Measurements from ENCODE around the gene DNER.
"Not testable (repeated sequence)": the region's sequence is repeated elsewhere in the genome, so short reads cannot be mapped to it uniquely, and the experiment has no call there.

The DNER gene

DNA sequence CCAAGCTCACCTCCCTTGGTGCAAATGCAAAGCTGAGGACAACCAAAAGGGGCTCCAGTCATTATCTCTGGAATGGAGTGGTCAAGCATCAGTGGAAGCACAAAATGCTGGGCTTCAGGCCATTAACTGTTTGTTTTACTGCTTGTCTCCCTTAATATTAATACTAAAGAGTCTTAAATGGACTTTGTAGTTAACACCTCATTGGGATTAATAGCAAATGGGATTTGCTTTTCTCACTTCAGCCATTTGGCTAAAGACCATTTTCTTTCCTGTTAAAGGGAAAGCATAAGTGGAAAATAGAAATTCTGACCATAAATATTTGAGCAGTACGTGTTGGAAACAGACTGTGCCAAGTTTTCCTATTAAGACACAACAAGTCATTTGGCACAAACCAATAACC is 154.4 kb downstream of the DNER start:
- no peak for DNase-seq

GRCh38 chr2:229553091-229553490 is 161.3 kb downstream of the DNER start:
- DNase-seq, result no peak

GRCh38 chr2:229543176-229543873 is 171.0 kb downstream of the DNER start:
- no peak for DNase-seq

GRCh38 chr2:229539628-229540027 is 174.7 kb downstream of the DNER start:
- no peak for DNase-seq

GRCh38 chr2:229531594-229531993 is 182.8 kb downstream of the DNER start:
- no peak for DNase-seq

- no peak for DNase-seq
Measured at GRCh38 chr2:229530434-229530833, 183.9 kb downstream of the DNER start.

- no peak for DNase-seq
Measured at GRCh38 chr2:229528846-229529245, 185.5 kb downstream of the DNER start.

GRCh38 chr2:229526951-229527350 is 187.4 kb downstream of the DNER start:
- no peak for DNase-seq

DNA sequence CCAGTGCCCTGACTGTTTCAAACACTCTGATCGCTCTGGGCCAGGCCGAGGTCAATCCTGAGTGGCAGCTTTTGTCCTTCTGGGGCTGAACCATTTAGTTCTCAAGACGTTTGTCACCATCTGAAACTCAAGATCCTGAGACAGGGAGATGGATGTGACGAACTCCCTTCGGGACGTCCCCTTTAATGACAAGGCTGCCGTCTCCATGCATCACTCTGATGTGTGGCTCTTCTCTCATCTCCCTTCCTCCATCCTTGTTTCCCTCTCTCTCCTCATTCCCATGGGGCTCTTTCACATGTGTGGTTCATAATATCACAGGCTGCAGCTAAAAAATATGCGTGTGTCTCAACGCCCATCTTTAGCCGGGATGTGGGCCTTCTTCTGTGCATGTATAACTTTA is 189.6 kb downstream of the DNER start:
- no peak for DNase-seq

GRCh38 chr2:229523663-229524062 is 190.7 kb downstream of the DNER start:
- DNase-seq, result no peak

DNA sequence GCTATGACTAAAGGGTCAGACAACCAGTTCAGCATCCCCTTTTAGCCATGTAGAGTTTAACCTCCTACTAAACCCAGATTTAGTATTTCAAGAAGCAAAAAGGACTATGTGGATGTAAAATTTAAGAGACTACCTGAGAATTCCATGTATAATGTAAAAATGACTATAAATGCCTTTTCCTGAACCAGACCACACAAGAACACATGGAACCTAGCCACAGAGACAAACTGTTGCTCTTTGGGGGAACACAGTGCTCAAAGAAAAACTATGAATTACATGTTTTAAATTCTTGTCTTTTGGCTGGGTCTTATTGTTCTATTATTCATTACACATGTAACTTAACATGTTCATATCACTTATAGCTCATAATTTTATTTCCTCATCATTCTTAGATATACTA is 192.8 kb downstream of the DNER start:
- no peak for DNase-seq

GRCh38 chr2:229520691-229521096 is 193.7 kb downstream of the DNER start:
- no peak for DNase-seq

- DNase-seq, result no peak
Measured at GRCh38 chr2:229519655-229520430, 194.5 kb downstream of the DNER start.

DNA sequence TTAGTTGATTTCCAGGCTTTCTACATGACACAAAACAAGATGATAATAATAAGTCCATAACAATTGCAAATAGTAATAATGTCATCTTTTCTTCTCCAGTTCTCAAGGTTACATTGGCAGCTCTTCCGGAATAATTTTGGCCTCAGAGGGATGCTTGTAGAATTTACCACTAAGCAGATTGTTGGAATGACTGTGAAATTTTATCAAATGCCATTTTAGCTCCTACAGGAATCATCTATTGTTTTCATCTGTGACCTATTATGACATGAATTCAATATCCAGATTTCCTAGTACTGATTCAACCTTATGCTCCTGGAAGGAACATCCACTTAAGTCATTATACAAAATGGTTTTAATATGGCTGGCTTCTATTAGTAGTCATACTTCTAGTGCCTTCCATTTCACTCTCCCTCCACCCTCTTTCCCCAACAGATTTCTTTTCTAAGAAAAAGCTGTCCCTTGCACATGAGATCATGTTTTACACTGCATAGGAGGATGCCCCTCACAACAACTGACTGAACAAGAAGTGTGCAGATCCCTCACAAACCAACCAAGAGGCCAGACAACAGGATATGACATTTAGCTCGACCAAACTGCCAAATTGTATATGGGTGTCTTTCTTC is 200.0 kb downstream of the DNER start:
- no peak for DNase-seq

GRCh38 chr2:229511524-229511923 is 202.8 kb downstream of the DNER start:
- DNase-seq, result no peak

DNA sequence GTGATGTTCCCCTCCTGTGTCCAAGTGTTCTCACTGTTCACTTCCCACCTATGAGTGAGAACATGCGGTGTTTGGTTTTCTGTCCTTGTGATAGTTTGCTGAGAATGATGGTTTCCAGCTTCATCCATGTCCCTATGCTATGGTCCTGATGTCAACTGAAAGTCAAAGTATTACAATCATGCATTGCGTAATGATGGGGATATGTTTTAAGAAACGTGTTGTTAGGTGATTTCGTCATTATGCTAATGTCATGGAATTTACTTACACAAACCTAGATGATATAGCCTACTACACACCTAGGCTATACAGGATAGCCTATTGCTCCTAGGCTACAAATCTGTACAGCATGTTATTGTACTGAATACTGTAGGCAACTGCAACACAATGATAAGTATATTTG is 207.7 kb downstream of the DNER start:
- not testable (repeated sequence) for DNase-seq

- no peak for DNase-seq
Measured at GRCh38 chr2:229501051-229501794, 213.1 kb downstream of the DNER start.

DNA sequence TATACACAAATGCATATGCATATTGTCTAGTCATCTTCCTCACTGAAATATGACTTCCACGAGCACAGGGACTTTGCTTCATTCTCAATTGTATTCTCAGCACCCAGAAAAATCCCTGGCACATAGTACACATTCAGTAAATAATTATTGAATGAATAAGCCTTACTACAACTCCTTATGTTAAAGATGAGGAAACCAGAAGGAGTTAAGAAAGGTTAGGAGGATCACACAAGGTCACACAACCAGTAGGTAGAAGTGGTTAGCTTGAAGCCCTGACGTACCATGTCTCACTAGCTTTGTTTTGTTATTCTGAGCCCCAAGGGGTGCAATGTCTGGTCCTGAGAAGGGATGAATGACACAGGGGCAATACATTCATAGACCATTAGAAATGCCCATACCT is 222.3 kb downstream of the DNER start:
- no peak for DNase-seq

DNA sequence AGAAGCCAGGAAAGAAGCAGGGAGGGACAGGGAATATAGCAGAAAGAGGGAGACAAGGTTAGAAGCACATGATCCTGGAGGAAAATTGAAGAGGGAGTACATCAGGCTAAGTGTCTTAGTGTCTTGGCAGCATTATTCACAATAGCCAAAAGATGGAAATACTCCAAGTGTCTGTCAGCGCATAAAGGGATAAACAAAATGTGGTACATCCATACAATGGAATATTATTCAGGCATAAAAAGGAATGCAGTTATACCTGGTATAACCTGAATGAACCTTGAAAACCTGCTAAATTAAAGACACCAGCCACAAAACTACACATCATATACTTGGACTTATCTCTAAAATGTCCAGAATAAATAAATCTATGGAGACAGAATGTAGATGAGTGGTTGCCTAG is 224.2 kb downstream of the DNER start:
- no peak for DNase-seq

GRCh38 chr2:229489016-229489415 is 225.3 kb downstream of the DNER start:
- no peak for DNase-seq

DNA sequence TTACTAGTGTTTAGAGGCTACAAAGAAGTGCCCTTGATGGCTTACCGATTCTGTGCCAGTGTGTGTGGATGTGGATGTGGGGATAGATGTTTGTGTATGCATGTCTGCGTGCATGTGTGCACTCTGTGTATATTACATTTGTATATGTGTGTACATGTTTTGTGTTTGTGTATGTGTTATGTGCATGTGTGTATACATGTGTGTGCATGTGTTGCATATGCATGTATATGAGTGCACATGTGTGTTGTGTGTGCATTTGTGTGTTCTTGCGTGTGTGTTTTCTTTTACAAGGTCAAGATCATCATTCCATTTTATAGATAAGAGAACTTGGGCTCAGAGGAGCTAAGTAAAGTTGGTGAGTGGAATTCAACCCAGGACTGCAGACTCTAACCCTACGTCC is 226.1 kb downstream of the DNER start:
- DNase-seq, result no peak

- DNase-seq, result no peak
Measured at GRCh38 chr2:229486673-229487072, 227.7 kb downstream of the DNER start.

GRCh38 chr2:229485857-229486256 is 228.5 kb downstream of the DNER start:
- no peak for DNase-seq
